Activated CD8-positive, alpha-beta memory T cell treated with anti-CD3 and anti-CD28 coated beads for 4 hours (primary cell): ENCODE measurements around the gene RBM4.
A peak's percentile ranks its signal among the peaks of the same experiment; 100 is the strongest.

ENCODE experiments used
- DNase-seq, 2 donors: peaks; one replicate each; pipeline ENCODE4 v3.0.0-alpha.2; 2020; ENCODE audit warnings: low read depth in 2 of 2

Gene RBM4

DNA sequence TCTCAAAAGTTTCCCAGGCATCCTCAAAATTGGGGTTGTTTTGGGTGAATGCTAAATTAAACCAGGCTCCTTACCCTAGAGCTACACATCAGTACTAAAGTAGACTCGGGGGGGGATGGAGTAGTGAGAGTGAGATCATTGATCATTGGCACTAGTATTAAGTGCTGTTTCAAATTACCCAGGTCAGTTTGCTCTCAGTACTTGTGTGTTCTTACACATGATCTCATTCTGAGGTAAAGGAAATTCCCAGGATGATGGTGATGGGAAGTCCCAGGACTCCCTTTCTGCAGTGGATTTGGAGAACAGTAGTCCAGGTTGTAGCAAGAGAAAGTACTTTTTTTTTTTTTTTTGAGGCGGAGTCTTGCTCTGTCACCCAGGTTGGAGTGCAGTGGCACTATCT, 12.5 kb downstream of the RBM4 start:
- DNase-seq, result no peak

GRCh38 chr11:66652651-66653050, 14.1 kb downstream of the RBM4 start:
- DNase-seq, result no peak

- DNase-seq, result no peak
Observed at GRCh38 chr11:66653123-66653522, 14.6 kb downstream of the RBM4 start.

GRCh38 chr11:66659763-66660162, 21.3 kb downstream of the RBM4 start:
- no peak for DNase-seq

- DNase-seq, result no peak
Observed at GRCh38 chr11:66663741-66664296, 25.3 kb downstream of the RBM4 start.

GRCh38 chr11:66665369-66665768, 26.9 kb downstream of the RBM4 start:
- no peak for DNase-seq

DNA sequence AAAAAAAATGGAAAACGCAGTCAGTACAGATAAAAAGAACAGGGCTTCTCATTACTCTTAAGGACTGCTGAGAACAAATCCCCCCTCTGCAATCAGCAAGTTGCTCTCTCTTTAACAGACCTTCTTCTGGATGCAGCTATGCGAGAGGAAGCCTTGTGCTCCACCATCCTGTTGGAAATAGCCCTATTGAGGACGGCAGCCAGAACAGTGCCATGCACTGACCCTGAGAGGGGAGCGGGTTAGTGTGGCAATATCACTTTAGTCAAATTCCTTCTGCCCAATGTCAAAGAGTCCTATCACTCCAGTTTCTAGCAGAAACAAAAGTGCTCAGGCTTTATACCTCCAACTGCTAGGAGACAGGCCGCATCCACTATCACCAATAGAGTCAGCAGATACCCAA, 32.3 kb downstream of the RBM4 start:
- DNase-seq, result no peak

DNA sequence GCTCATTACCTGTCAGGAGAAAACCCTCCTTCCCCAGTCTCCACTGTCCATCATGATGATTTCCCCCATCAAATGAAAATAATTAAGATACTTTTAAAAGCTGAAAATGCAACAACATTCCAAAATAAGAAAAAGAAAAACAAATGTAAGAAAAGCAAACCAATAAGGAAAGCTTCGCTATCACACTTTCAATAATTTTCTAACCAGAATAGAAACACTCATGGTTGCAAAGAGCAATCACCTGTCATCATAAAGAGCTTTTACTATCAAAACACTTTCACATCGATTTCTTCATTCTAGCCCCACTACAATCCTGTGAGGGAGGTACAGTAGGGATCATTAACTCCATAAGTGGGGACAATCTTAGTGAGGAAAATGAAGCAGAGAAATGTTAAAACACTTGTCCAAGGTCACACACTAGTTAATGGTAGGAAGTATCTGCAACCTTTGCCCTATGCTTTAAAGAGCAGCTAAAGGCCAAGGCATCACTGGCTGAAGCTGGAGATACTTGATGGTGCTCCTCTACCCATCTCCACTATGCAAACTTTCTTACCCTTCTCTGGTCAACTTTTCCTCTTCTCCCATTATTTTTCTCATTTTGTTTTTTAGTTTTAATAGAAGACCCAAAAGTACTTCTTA, 36.6 kb downstream of the RBM4 start:
- no peak for DNase-seq

DNA sequence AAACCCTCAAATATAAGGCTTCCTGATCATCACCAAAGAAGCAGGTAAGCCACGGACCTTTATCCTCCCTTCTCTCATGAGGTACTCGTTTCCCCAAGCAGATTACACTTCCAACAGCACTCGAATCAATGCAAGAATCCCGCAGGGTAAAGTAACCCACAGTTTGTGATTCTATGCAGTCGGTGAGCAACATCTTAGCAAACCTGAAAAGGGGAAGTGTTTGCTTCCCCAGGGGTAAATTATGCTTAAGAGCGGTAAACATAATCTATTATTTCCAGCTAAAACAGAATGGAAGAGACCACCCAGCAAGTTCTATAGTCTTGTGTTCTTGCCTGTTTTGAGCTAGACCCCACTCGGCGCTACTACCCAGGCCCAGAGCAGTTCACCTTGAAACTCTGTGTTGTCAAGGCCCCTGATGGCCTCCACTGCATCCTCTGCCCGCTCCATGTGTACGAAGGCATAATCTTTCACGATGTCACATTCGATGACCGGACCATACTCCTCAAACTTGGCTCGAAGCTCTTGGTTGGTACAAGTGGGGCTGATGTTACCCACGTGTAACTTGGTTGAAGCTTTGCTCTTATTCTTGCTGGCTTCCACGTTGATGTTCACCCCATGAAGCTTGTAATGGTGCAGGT, 37.9 kb downstream of the RBM4 start:
- no peak for DNase-seq

DNA sequence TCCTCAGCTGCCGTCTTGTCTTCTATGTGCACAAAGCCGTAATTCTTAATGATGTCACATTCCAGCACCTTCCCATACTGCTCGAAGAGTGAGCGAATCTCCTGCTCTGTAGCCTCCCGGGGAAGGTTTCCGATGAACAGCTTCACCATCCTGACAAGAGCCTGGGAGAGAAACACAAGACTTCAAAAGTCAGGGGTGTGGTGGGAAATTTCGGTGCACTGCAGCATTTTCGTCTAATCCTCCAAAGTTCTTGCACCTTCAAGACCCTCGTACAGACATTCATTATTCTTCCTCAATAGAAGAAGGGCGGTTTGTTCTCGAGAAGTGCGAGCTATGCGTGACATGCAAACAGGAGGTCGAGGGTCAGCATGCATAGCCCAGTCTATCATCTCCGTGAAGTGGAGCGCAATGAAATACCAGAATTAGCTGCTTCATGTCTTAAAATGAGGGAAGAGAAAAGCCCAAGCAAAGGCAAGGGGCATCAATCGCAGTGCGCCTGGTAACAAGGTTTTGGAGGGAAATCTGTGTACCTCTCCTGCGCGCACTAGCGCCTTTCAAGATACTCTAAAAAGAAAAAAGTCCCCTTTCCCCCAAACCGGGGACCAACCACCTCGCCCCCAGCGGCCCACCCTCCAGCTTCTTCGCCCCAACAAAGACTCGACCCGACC, 38.6 kb downstream of the RBM4 start:
- DNase-seq, result no peak

- peak; percentile 86 to 87 for DNase-seq
Observed at GRCh38 chr11:66677599-66678375, 39.3 kb downstream of the RBM4 start, which contains the start of gene RBM4B. RBM4B (minus strand) TSS chr11:66677887; CDS start chr11:66677079, 808 bp downstream.

DNA sequence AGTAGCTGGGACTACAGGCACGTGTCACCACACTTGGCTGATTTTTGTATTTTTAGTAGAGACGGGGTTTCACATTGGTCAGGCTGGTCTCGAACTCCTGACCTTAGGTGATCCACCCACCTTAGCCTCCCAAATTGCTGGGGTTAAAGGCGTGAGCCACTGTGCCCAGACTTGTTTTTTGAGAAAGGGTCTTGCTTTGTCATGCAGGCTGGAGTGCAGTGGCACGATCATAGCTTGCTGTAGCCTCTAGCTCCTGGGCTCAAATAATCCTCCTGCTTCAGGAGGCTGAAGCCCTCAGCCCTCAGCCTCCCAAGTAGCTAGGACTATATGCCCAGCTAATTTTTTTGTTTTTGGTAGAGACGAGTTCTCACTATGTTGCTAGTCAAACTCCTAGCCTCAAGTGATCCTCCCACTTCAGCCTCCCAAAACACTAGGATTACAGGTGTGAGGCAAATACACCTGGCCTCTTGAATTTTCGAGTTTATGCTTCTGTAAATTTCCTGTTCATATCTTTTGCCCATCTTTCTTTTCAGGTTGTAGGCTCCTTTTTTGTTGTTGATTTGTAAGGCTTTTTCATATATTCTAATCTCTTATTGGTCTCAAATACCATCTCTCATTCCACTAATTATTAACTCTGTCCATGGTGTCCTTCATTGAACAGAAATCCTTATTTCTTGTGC, 42.6 kb downstream of the RBM4 start:
- DNase-seq, result no peak

DNA sequence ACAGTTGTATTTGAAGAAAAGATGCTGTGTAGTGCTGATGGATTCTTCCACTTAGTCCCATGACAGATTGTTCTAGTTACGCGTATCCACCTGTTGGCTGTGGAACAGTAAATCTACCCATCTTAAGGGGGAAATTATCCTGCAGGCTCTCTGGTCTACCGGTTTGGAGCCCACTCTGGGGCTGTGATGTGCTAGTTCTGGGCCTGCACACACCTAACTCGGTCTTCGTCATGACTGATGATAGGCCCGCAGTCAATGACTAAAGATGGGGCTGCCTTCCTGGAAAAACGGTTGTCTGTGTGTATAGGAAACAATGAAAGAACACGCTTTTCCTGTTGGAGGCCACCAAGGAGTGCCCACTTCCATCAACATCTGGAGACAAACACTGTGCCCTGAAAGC, 45.4 kb downstream of the RBM4 start:
- no peak for DNase-seq

DNA sequence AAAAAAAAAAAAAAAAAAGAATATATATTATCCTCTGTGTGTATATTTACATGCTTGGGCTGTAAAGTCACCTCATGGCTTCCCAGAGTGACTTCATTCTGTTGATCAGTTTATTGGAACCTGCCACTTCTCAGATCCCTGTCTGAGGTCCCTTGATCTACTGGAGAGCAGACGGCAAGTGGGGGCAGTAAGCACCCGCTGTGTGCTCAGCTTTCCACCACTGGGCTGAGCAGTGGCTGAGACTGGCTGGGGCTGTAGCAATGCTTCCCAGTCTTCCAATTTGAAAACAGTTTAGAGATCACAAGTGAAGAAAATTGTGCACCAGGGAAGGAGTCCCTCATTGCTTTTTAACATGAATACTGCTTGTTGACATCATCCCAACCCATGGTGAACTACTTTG, 46.1 kb downstream of the RBM4 start:
- DNase-seq, result no peak

GRCh38 chr11:66685276-66686099, 47.0 kb downstream of the RBM4 start:
- no peak for DNase-seq

DNA sequence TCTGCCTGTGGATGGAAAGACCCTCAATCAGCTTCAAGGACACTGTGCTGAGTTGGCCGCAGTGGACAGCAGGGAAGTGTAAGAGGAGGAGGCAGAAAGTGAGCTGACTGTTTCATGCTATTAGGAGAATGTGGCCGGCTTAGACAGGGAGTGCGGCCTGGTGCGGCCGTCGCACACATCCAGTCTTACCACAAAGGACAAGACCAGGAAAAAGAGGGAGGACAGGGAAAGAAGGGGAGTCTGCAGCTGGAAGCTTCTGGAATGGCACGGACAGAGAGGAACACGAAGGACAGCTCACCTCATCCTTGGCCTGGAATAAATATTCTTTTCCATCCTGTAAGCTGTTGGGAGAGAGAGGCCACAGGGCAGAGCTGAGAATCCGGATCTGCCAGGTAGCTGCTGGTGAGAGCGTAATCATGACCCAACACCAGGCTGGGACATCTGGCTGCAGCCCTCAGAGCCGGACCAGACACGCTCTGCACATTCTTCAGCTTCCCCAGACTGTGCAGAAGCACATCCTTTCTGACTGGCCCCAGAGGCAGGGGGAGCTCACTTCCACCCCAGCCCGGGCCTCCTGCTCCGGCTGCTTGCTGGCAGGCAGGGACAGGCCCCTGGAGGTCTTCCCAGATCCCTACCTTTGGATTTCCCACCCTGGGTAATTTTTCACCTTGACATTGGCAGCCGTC, 47.7 kb downstream of the RBM4 start:
- DNase-seq, result no peak

GRCh38 chr11:66686801-66687750, 48.6 kb downstream of the RBM4 start:
- no peak for DNase-seq

DNA sequence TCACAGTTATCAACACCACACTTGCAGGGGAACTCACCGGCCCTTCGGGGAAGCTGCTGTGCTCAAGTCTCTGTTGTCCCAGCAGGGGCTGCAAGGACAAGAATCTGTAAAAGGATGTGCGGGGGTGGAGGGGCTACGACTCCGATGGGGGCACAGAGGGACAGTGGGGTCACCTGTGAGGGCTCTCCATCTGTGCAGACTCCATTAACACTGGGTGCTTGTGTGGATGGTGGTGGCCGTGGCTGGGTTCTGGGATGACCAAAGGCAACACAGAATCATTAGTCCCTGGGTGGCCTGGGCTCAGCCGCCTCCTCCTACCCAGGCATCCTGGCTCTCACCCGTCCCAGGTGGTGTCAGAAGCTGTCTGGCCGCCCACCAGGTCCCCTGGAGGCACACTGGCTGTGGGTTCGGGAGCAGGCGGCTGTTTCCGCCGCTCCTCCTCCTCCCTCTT, 49.4 kb downstream of the RBM4 start:
- no peak for DNase-seq
